ENCODE data around the gene ALKBH5. TPM values are rescaled to one million over a fixed set of nuclear protein-coding genes. Genes with fewer than 3 reads are reported as not detected.

Gene ALKBH5
- total RNA-seq (2014; rRNA removed; shearing (Covaris generic)): 101 and 103 TPM in 2 replicates

DNA sequence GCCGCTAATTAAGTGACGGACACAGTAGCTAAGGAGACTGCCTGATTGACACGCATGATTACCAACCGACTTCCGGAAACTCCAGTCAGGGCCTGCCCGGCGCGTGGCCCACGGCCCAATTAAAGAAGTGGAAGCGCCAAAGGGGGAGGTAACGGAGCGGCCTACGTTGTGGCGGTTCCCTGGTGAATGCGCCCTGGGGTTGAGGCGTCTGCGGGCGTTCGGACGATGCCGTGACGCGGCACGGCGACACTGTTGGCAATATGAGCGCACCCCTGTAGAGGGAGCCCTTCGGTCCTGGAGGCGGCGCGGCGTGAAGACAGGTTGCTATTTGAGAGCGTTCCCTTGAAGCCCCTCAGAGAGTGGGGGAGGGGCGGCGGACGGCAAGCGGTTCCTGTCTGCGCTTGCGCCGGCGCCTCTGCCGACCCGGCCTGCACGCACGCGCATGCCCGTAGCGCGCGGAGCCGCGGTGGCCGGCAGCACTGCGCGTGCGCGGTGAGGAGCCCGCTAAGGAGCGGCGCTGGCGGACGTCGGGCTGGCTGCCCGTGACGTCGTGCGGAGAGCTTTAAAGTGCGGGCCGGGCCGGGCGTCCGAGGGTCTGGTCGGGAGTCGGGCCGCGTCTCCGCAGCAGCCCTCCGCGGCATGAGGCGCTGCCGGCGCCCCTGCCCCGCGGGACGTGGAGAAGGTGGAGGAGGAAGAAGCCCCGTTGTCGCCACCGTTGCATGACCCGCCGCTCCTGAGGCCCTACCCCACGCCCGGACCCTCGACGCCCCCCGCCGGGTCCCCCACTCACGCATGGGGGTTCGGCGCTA is at the start of gene ALKBH5:
Gene ALKBH5 (plus strand): TSS at position 495 of the 809 bp plus-strand sequence. CDS start 416 bp downstream, outside the sequence.
- peak within 1 kb of the TSS; percentile 84 for H3K4me3 ChIP-seq (ENCODE audit: insufficient read depth, low read depth, low read length)
- H3K36me3 ChIP-seq (replicated peaks; ENCODE audit: control insufficient read depth, insufficient read depth, low read length): peaks cover 1% of the 10 kb centered on the region; the same call in 1 of the 2 replicates
- peak; percentile 100 for DNase-seq
- no peaks in the 10 kb centered on the region for H3K27me3 ChIP-seq (ENCODE audit: control insufficient read depth, insufficient read depth, low read length)

DNA sequence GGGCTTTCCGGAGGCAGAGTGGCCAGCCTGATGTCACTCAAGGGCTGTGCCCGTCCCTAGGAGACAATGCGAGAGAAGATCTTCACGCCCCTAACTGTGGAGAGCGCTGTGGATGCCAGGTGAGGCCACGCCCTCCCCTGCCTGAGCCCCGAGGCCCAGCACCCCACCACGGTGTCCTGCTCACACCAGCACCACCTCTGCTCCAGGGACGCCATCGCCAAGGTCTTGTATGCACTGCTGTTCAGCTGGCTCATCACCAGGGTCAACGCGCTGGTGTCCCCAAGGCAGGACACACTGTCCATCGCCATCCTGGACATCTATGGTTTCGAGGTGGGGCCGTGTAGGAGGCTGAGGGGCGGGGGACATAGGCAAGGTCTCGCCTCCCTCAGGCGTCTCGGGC is 47.3 kb upstream of the ALKBH5 start:
- Histone ChIP-seq H3K27me3 (ENCODE audit: control insufficient read depth, insufficient read depth, low read length) (no peaks in the 10 kb centered on the region), H3K36me3 (replicated peaks; ENCODE audit: control insufficient read depth, insufficient read depth, low read length) (no peaks in the 10 kb centered on the region), H3K4me3 (ENCODE audit: insufficient read depth, low read depth, low read length) (no peak overlapping the region)
- no peak for DNase-seq

DNA sequence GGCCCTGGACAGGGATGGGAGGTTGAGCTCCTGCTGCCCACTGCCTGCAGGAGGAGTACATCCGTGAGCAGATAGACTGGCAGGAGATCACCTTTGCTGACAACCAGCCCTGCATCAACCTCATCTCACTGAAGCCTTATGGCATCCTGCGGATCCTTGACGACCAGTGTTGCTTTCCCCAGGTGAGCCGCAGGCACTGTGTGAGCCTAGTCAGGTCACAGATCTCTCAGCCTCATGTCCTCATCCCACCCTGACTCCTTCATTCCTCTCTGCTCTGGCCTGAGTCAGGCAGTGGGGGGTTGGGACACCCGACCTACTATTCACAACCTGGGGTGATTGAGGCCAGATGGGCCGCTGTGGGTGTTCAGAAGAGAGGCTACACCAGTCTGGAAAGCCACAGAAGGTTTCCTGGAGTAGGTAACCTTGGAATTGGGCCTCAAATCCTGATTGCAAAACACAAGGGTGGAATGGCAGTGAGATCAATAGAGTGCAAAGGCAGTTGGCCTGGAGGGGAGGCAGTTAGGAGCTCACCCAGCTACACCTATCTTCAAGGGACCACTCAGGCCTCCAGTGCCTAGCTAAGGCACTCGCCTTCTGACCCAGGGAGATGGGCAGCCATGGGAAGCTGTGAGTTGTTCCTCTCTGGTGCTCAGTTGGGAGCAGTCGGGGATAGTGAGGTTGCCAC is 45.4 kb upstream of the ALKBH5 start:
- H3K4me3 ChIP-seq (ENCODE audit: insufficient read depth, low read depth, low read length): no peak overlapping the region
- DNase-seq: no peak
- no peaks in the 10 kb centered on the region for H3K27me3 ChIP-seq (ENCODE audit: control insufficient read depth, insufficient read depth, low read length)
- no peaks in the 10 kb centered on the region for H3K36me3 ChIP-seq (replicated peaks; ENCODE audit: control insufficient read depth, insufficient read depth, low read length)

DNA sequence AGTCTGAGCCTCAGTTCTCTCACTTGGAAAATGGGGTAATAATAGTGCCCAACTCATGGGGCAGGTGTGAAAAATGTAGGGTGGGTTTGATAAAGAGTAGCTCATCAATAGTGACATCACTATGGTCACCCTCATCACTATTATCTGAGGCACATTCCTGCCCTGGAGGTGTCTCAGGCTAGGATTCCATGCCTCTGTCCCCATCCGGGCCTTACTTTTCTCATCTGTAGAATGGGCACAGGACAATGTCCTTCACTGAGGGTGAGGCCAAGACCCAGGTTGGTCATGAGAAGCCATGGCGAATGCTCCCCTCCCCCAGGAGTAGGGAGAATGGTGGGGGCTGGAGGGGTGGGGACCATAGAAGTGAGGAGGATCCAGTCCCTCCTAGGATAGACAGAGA is 44.5 kb upstream of the ALKBH5 start:
- DNase-seq: no peak
- Histone ChIP-seq H3K27me3 (ENCODE audit: control insufficient read depth, insufficient read depth, low read length) (no peaks in the 10 kb centered on the region), H3K36me3 (replicated peaks; ENCODE audit: control insufficient read depth, insufficient read depth, low read length) (no peaks in the 10 kb centered on the region), H3K4me3 (ENCODE audit: insufficient read depth, low read depth, low read length) (no peak overlapping the region)

- H3K36me3 ChIP-seq (replicated peaks; ENCODE audit: control insufficient read depth, insufficient read depth, low read length): no peaks in the 10 kb centered on the region
- H3K4me3 ChIP-seq (ENCODE audit: insufficient read depth, low read depth, low read length): no peak overlapping the region
- DNase-seq: no peak
- H3K27me3 ChIP-seq (ENCODE audit: control insufficient read depth, insufficient read depth, low read length): no peaks in the 10 kb centered on the region
Observed at GRCh38 chr17:18139498-18139897, 44.1 kb upstream of the ALKBH5 start.

- Histone ChIP-seq H3K36me3 (replicated peaks; ENCODE audit: control insufficient read depth, insufficient read depth, low read length) (no peaks in the 10 kb centered on the region), H3K4me3 (ENCODE audit: insufficient read depth, low read depth, low read length) (no peak overlapping the region), H3K27me3 (ENCODE audit: control insufficient read depth, insufficient read depth, low read length) (no peaks in the 10 kb centered on the region)
- peak; percentile 82 for DNase-seq
Observed at GRCh38 chr17:18139949-18140348, 43.7 kb upstream of the ALKBH5 start.

GRCh38 chr17:18140648-18141047 is 43.0 kb upstream of the ALKBH5 start:
- no peak overlapping the region for H3K4me3 ChIP-seq (ENCODE audit: insufficient read depth, low read depth, low read length)
- no peaks in the 10 kb centered on the region for H3K36me3 ChIP-seq (replicated peaks; ENCODE audit: control insufficient read depth, insufficient read depth, low read length)
- H3K27me3 ChIP-seq (ENCODE audit: control insufficient read depth, insufficient read depth, low read length): no peaks in the 10 kb centered on the region
- no peak for DNase-seq

DNA sequence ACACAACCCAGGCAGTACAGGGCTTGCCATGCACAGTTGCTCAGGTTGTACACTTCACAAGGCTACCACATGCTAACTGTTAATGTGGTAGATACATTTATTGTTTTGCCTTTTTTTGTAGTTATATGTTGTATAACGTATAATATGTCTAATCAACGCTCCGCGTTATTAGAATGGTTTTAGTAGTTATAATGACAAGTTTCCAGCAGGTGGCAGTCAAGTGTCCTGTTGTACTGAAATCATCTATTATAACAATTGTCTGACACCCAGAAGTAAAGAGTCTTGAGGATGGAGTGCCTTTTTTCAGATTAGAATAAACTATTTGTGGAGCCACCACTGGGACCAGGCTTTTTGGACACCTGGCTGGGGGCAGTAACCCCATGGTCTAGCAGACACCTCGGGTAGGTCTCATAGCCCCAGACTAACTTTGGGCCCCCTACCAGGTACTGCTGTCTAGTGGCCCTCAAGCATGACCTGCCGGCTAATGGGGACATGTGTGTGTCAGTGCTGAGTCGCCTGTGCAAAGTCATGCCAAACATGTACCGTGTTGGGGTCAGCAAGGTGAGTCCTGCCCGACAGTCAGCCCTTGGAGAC is 42.3 kb upstream of the ALKBH5 start:
- peak; percentile 77 for DNase-seq
- Histone ChIP-seq H3K4me3 (ENCODE audit: insufficient read depth, low read depth, low read length) (no peak overlapping the region), H3K27me3 (ENCODE audit: control insufficient read depth, insufficient read depth, low read length) (no peaks in the 10 kb centered on the region), H3K36me3 (replicated peaks; ENCODE audit: control insufficient read depth, insufficient read depth, low read length) (no peaks in the 10 kb centered on the region)

DNA sequence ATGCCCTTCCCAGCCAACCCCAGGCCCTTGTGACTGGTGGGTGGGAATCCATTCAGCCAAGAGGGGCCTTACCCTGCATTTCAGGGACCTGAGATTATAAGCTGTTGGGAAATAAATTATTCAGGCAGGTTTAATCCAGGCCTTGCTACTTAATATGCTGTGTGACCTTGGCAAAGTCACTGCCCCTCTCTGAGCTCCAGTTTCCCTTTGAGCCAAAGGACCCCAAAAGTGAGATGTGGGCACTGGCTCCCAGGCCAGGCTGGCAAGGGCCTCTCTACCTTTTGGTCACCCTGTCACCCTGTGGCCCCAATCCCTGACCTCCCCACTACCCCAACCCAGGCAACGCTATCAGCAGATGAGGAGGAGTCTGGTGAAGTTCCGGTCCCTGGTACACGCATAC is 41.2 kb upstream of the ALKBH5 start:
- Histone ChIP-seq H3K27me3 (ENCODE audit: control insufficient read depth, insufficient read depth, low read length) (no peaks in the 10 kb centered on the region), H3K36me3 (replicated peaks; ENCODE audit: control insufficient read depth, insufficient read depth, low read length) (no peaks in the 10 kb centered on the region), H3K4me3 (ENCODE audit: insufficient read depth, low read depth, low read length) (no peak overlapping the region)
- no peak for DNase-seq

DNA sequence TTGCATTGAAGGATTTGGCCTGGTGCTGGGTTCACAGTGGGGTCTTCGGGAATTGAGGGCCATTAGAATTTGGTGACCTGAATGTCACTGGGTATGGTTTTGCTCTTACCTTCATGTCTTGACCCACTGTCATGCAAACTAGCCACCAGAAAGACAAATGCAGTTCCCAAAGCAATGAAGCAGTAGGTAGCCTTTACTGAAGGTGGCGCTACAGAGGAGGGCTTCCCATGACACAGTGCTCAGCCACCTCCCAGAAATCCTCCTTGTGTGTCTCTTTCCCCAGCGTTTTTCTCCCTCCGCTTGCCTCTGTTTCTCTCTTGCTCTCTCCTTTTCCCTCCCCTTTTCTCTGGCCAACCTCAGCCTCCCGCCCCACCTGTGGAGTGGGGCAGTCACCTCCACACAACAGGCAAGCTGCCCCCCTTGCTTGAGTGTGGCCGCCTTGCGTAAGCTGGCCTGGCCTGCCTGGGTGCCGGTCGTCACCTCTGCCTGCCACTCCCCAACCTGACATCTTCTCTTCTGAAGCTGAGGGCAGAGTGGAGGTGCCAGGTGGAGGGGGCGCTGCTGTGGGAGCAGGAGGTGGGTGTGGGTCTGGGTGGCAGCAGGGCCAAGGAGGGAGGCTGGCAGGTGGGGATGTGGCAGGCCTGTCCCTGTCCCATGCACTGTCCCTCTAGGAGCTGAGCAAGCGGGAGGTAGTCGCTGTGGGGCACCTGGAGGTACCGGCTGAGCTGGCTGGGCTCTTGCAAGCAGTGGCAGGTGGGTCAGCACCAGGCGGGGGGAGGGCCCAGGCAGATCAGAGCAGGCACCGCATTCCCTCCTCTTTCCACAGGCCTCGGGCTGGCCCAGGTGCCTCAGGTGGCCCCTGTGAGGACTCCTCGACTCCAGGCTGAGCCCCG is 40.3 kb upstream of the ALKBH5 start:
- peak; percentile 90 for DNase-seq
- H3K4me3 ChIP-seq (ENCODE audit: insufficient read depth, low read depth, low read length): no peak overlapping the region
- no peaks in the 10 kb centered on the region for H3K27me3 ChIP-seq (ENCODE audit: control insufficient read depth, insufficient read depth, low read length)

DNA sequence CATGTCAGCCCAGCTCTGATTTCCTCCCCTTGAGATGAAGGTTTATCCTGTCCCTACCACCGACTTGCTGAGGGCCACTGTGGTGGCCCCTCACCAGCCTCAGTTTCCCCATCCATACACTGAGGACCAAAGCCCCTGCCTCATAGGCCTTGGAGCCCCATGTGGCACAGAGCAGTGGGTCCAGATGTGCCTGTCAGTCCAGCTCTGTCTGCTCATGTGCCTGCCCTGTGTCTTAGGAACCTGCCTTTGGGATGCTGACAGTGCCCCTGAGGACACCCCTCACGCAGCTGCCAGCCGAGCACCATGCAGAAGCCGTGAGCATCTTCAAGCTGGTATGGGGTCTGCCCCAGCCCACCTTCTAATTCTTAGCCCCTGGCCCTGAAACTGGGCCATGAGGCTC is 39.4 kb upstream of the ALKBH5 start:
- Histone ChIP-seq H3K27me3 (ENCODE audit: control insufficient read depth, insufficient read depth, low read length) (no peaks in the 10 kb centered on the region), H3K36me3 (replicated peaks; ENCODE audit: control insufficient read depth, insufficient read depth, low read length) (no peaks in the 10 kb centered on the region), H3K4me3 (ENCODE audit: insufficient read depth, low read depth, low read length) (no peak overlapping the region)
- no peak for DNase-seq

More for the DNA sequence above, 40.3 kb upstream of the ALKBH5 start:
- no peaks in the 10 kb centered on the region for H3K36me3 ChIP-seq (replicated peaks; ENCODE audit: control insufficient read depth, insufficient read depth, low read length)

DNA sequence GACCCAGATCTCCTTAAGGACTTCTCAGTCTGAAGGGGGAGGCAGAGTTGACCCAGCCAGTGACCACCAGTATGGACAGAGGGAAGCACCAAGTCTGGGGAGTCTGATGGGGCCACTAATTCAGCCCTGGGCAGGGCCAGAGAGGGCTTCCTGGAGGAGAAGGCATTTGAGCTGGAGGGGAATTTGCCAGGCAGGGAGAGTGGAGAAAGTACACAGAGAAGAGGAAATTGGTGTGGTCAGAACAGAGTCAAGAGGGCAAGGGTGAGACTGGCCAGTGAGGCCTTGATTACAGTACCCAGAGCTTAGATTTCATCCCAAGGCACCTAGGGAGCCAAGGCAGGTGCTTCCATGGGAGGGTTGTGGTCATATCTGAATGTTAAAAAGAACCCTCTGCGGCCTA is 38.8 kb upstream of the ALKBH5 start:
- no peak for DNase-seq
- Histone ChIP-seq H3K4me3 (ENCODE audit: insufficient read depth, low read depth, low read length) (no peak overlapping the region), H3K36me3 (replicated peaks; ENCODE audit: control insufficient read depth, insufficient read depth, low read length) (no peaks in the 10 kb centered on the region), H3K27me3 (ENCODE audit: control insufficient read depth, insufficient read depth, low read length) (no peaks in the 10 kb centered on the region)

DNA sequence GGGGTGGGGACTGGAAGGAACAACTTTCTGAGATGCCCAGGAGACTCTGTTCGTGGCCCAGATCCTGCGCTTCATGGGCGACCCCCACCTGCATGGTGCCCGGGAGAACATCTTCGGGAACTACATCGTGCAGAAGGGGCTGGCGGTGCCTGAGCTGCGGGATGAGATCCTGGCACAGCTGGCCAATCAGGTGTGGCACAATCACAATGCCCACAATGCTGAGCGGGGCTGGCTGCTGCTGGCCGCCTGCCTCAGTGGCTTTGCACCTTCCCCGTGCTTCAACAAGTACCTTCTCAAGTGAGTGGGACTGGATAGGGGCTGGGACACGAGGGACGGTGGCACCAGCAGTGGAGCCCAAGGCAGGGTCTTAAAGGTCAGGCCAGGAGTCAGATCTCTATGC is 37.8 kb upstream of the ALKBH5 start:
- Histone ChIP-seq H3K4me3 (ENCODE audit: insufficient read depth, low read depth, low read length) (no peak overlapping the region), H3K36me3 (replicated peaks; ENCODE audit: control insufficient read depth, insufficient read depth, low read length) (no peaks in the 10 kb centered on the region), H3K27me3 (ENCODE audit: control insufficient read depth, insufficient read depth, low read length) (no peaks in the 10 kb centered on the region)
- no peak for DNase-seq

DNA sequence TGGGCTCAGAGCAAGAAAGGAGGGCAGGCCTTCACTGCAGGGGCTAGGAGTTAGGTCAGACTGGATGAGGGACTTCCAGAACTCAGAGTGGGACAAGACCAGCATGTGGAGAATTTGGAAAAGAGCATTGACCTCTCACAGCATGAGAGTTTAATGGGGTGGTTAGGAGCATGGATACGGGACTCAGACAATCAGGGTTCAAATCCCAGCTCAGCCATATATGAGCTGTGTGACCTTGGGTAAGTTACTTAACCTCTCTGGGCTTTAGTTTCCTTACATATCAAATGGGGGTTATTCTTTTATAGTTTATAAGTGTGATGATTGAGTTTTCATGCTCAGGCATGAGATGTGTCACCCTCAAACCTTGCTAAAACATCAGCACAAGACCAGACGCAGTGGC is 37.4 kb upstream of the ALKBH5 start:
- H3K4me3 ChIP-seq (ENCODE audit: insufficient read depth, low read depth, low read length): no peak overlapping the region
- DNase-seq: no peak
- no peaks in the 10 kb centered on the region for H3K36me3 ChIP-seq (replicated peaks; ENCODE audit: control insufficient read depth, insufficient read depth, low read length)
- no peaks in the 10 kb centered on the region for H3K27me3 ChIP-seq (ENCODE audit: control insufficient read depth, insufficient read depth, low read length)

All from H7 (cell line).